AG04449 (cell line): Measurements from ENCODE around the gene OR6B3.

Source experiments
- CTCF ChIA-PET: fragments of 350-600 bp; formaldehyde crosslinking; extraction: SDS; loops from one replicate; lab custom pipeline; 2021; ENCODE audit warnings: antibody characterized with exemption; lab: Yijun Ruan, JAX
- POLR2A ChIA-PET: fragments of 400-600, 350-600 bp; formaldehyde crosslinking; extraction: SDS; loops from one replicate; lab custom pipeline; 2020; ENCODE audit warnings: antibody characterized with exemption, inconsistent platforms; lab: Yijun Ruan, JAX
- DNase-seq: peaks from one replicate; pipeline ENCODE4 v3.0.0-alpha.2; 2010; ENCODE audit warnings: low read depth, low spot score
- H3K4me3 ChIP-seq: 2 replicates; pipeline ENCODE4 v1.5.1; 2011; ENCODE audit warnings: low read depth, mild to moderate bottlenecking, control low read depth, low read length
- TF ChIP-seq, protein P1 (sequence below): IDR thresholded peaks from one replicate; pipeline ENCODE4 v1.5.1; 2011; ENCODE audit warnings: mild to moderate bottlenecking, moderate library complexity, low read length, control low read depth, inconsistent platforms; ENCODE audit not compliant: insufficient read depth; ENCODE audit errors: missing control alignments

Gene OR6B3

GRCh38 chr2:240078631-240079030, 25.3 kb upstream of the OR6B3 start:
- TF ChIP-seq, protein P1, sequence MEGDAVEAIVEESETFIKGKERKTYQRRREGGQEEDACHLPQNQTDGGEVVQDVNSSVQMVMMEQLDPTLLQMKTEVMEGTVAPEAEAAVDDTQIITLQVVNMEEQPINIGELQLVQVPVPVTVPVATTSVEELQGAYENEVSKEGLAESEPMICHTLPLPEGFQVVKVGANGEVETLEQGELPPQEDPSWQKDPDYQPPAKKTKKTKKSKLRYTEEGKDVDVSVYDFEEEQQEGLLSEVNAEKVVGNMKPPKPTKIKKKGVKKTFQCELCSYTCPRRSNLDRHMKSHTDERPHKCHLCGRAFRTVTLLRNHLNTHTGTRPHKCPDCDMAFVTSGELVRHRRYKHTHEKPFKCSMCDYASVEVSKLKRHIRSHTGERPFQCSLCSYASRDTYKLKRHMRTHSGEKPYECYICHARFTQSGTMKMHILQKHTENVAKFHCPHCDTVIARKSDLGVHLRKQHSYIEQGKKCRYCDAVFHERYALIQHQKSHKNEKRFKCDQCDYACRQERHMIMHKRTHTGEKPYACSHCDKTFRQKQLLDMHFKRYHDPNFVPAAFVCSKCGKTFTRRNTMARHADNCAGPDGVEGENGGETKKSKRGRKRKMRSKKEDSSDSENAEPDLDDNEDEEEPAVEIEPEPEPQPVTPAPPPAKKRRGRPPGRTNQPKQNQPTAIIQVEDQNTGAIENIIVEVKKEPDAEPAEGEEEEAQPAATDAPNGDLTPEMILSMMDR: no peak
- POLR2A ChIA-PET: no interaction called here
- CTCF ChIA-PET: no interaction called here
- H3K4me3 ChIP-seq: no peak overlapping the region
- DNase-seq: no peak

DNA sequence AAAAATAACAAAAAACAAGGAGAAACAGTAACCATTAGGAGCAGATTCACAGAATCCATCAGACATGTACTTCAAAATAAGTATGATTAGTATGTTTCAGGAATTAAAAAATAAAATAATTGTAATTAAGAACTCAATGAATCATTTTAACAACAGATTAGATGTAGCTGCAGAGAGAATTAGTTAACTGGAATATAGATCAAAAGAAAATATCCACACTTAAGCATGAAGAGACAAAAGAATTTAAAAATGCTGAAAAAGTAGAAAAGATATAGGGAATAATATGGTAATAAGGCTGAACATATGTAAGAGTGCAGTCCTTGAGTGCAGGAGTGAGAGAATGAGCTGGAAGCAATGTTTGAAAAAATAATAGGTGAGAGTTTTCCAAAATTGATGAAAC, 24.1 kb upstream of the OR6B3 start:
- ChIA-PET POLR2A (no interaction called here), CTCF (no interaction called here)
- DNase-seq: no peak
- no peak overlapping the region for H3K4me3 ChIP-seq
- TF ChIP-seq, protein P1: no peak

DNA sequence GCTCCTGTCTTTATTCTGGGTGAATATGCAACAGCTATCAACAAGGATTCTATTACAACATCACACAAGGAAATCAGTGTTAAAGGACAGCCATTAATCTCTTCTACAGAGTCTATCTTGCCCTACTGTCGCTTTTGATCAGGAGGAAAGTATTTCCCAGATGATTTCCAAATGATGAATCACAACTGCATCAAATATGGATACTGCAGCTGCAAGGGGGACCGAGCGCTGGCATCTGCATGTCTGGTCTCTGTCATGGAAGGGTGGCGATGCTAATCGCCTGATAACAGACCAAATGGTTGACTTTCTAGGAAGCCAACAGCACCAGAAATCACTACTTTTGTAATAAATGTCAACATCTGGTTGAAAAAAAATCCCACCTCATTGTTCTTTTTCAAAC, 21.2 kb upstream of the OR6B3 start:
- DNase-seq: no peak
- CTCF ChIA-PET: interaction anchor here (0.6 to 1.2 kb wide), 4 partner anchors 8 to 68 kb away, joined by 3 to 7 read pairs (median 4); no protein-coding TSS in a partner anchor
- TF ChIP-seq, protein P1: no peak
- POLR2A ChIA-PET: no interaction called here
- no peak overlapping the region for H3K4me3 ChIP-seq

- POLR2A ChIA-PET: no interaction called here
- CTCF ChIA-PET: interaction anchor here (3.2 to 6.2 kb wide), 2 partner anchors 10 to 73 kb away, joined by 19 to 62 read pairs; no protein-coding TSS in a partner anchor
- no peak for DNase-seq
- no peak overlapping the region for H3K4me3 ChIP-seq
- TF ChIP-seq, protein P1: no peak
Observed at GRCh38 chr2:240070907-240071306, 17.6 kb upstream of the OR6B3 start.

GRCh38 chr2:240069829-240070228, 16.5 kb upstream of the OR6B3 start:
- DNase-seq: no peak
- CTCF ChIA-PET: interaction anchor here (3.2 to 6.2 kb wide), 2 partner anchors 9 to 74 kb away, joined by 19 to 62 read pairs; no protein-coding TSS in a partner anchor
- POLR2A ChIA-PET: interaction anchor here (0.7 kb wide), 1 partner anchor 9 kb away, joined by 3 read pairs; no protein-coding TSS in a partner anchor
- no peak overlapping the region for H3K4me3 ChIP-seq
- TF ChIP-seq, protein P1: no peak

DNA sequence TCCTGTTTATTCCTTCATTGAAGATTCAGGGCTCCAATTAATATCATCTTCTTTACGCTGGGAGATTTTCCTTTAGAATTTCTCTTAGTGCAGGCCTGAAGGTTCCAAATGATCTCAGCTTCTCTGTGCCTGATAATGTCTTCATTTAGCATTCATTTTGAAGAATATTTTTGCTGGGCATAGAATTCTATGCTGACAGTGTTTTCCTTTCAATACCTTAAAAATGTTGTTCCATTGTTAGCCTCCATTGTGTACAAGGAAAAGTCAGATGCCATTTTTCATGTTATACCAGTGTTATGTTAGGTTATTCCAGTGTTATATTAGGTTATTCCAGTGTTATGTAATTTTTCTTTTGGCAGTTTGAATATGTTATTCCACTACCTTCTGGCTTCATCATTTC, 14.9 kb upstream of the OR6B3 start:
- no peak for DNase-seq
- ChIA-PET POLR2A (no interaction called here), CTCF (interaction anchor here (6.2 kb wide), 1 partner anchor 76 kb away, joined by 62 read pairs; no protein-coding TSS in a partner anchor)
- H3K4me3 ChIP-seq: no peak overlapping the region
- TF ChIP-seq, protein P1: no peak
